Measurements from ENCODE around the gene CNOT2.
"Not testable (repeated sequence)": the region's sequence is repeated elsewhere in the genome, so short reads cannot be mapped to it uniquely, and the experiment has no call there.

GRCh38 chr12:70304684-70305555 lies 61.7 kb downstream of the CNOT2 start:
- not testable (repeated sequence) for TF ChIP-seq POLR2A (IDR thresholded peaks at IDR 0.05; ENCODE audit: low read length); GATA1 (IDR thresholded peaks at IDR 0.05; ENCODE audit: low read depth, low read length)

All from erythroblast (primary cell).